Measurements from ENCODE around the gene HEPACAM2. TPM values are rescaled to one million over a fixed set of nuclear protein-coding genes. Genes with fewer than 3 reads are reported as not detected.

Gene HEPACAM2
- total RNA-seq, 1 donor from 2014 or later, result not detected

DNA sequence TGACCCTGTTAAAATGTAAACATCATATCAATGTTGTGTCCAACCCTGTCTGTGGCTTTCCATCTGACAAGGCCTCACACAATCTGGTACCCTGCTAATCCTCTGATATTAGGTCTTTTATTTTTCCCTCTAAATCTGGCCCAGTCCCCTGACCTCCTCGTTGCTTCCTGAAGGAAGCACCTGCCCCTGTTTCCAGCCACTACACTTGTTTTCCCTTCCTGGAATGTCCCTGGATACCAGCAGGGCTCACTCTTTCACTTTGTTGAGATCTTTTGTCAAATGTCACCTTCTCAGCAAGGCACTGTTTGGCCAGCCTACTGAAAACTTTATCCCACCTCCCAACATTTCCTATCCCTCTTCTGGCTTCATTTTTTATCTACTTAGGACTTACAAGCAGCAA is 80.2 kb downstream of the HEPACAM2 start:
- peaks cover 2% of the 10 kb centered on the region for H3K27me3 Mint-ChIP-seq (ENCODE audit: unreplicated experiment)
- no peak for DNase-seq
- H3K9me3 Mint-ChIP-seq (ENCODE audit: unreplicated experiment), result no peaks in the 10 kb centered on the region
- H3K27ac Mint-ChIP-seq (ENCODE audit: unreplicated experiment), result no peak overlapping the region
- H3K4me1 Mint-ChIP-seq (ENCODE audit: low read depth, unreplicated experiment), result no peaks in the 10 kb centered on the region
- H3K36me3 Mint-ChIP-seq (ENCODE audit: unreplicated experiment), result no peaks in the 10 kb centered on the region
- TF ChIP-seq, protein P1, sequence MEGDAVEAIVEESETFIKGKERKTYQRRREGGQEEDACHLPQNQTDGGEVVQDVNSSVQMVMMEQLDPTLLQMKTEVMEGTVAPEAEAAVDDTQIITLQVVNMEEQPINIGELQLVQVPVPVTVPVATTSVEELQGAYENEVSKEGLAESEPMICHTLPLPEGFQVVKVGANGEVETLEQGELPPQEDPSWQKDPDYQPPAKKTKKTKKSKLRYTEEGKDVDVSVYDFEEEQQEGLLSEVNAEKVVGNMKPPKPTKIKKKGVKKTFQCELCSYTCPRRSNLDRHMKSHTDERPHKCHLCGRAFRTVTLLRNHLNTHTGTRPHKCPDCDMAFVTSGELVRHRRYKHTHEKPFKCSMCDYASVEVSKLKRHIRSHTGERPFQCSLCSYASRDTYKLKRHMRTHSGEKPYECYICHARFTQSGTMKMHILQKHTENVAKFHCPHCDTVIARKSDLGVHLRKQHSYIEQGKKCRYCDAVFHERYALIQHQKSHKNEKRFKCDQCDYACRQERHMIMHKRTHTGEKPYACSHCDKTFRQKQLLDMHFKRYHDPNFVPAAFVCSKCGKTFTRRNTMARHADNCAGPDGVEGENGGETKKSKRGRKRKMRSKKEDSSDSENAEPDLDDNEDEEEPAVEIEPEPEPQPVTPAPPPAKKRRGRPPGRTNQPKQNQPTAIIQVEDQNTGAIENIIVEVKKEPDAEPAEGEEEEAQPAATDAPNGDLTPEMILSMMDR (IDR thresholded peaks at IDR 0.05; ENCODE audit: partially characterized antibody, unreplicated experiment), result no peak
- no peak overlapping the region for H3K4me3 Mint-ChIP-seq (ENCODE audit: unreplicated experiment)

DNA sequence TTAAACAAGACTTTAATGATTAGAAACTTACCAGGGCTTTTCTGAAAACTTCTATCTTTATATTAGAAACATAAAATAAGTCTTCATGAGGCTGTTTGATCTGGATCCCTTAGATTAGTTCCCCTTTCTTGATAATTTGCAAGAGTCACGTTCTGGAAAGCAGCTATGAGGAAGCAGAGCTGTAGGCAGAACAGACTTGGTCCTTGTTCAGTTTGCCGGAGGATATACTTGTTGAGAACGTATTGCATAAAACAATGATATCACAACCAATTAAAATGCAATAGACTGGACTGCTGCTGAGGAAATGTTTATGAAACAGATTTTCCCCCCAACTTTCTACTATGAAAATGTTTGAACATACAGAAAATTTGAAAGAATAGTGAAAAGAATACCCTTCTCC is 80.9 kb downstream of the HEPACAM2 start:
- Mint-ChIP-seq H3K4me3 (ENCODE audit: unreplicated experiment) (no peak overlapping the region), H3K4me1 (ENCODE audit: low read depth, unreplicated experiment) (no peaks in the 10 kb centered on the region), H3K27me3 (ENCODE audit: unreplicated experiment) (no peaks in the 10 kb centered on the region), H3K36me3 (ENCODE audit: unreplicated experiment) (no peaks in the 10 kb centered on the region), H3K9me3 (ENCODE audit: unreplicated experiment) (no peaks in the 10 kb centered on the region), H3K27ac (ENCODE audit: unreplicated experiment) (no peak overlapping the region)
- no peak for DNase-seq
- TF ChIP-seq, protein P1 (IDR thresholded peaks at IDR 0.05; ENCODE audit: partially characterized antibody, unreplicated experiment), result no peak

DNA sequence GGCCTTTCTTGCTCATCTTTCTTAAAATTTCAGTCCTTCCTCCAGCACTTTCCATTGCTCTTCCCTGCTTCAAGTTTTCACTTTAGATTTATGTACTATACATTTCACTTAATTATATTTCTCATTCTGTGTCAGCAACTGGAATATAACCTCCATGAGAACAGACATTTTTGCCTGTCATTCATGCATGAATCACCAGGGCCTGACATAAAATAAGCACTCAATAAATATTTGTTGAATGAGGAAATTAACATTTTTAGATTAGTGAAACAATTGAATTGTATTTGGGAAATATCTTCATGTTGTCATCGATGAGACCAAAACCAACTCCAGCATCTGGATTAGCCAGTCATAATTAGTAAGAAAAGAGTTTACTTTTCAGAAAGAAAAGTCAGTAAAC is 84.1 kb downstream of the HEPACAM2 start:
- Mint-ChIP-seq H3K27me3 (ENCODE audit: unreplicated experiment) (no peaks in the 10 kb centered on the region), H3K4me1 (ENCODE audit: low read depth, unreplicated experiment) (no peaks in the 10 kb centered on the region), H3K4me3 (ENCODE audit: unreplicated experiment) (no peak overlapping the region), H3K27ac (ENCODE audit: unreplicated experiment) (no peak overlapping the region), H3K9me3 (ENCODE audit: unreplicated experiment) (no peaks in the 10 kb centered on the region), H3K36me3 (ENCODE audit: unreplicated experiment) (no peaks in the 10 kb centered on the region)
- TF ChIP-seq, protein P1 (IDR thresholded peaks at IDR 0.05; ENCODE audit: partially characterized antibody, unreplicated experiment), result no peak
- DNase-seq, result no peak

DNA sequence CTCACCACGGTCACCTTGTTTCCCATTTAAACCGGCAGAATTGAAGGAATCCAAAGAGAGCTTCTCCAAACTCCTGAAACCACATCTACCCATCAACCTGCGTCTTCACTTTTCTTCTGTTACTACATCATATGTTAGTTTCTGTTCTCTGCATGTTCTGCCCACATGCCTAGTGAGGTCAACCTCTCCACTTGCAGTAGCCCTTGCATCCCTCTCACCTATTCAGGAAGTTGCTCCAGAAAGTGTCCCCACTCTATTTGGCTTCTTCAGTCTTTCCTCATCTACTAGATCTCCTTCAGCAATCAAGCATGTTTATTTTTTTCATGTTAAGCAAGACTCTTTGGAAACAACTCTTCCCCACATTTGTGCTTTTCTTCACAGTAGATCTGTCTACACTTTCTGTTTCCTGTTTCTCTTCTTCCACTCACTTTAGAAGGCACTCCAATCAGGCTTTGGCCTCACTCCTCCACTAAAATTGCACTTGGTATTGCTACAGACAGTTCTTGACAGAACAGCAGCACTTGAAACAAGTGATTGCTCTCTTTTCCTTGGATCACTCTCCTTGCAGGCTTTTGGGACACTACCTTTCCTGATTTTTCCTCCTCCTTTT is 85.6 kb downstream of the HEPACAM2 start:
- Mint-ChIP-seq H3K4me3 (ENCODE audit: unreplicated experiment) (no peak overlapping the region), H3K27me3 (ENCODE audit: unreplicated experiment) (no peaks in the 10 kb centered on the region), H3K4me1 (ENCODE audit: low read depth, unreplicated experiment) (no peaks in the 10 kb centered on the region), H3K9me3 (ENCODE audit: unreplicated experiment) (no peaks in the 10 kb centered on the region), H3K36me3 (ENCODE audit: unreplicated experiment) (no peaks in the 10 kb centered on the region), H3K27ac (ENCODE audit: unreplicated experiment) (no peak overlapping the region)
- TF ChIP-seq, protein P1 (IDR thresholded peaks at IDR 0.05; ENCODE audit: partially characterized antibody, unreplicated experiment), result no peak
- no peak for DNase-seq

DNA sequence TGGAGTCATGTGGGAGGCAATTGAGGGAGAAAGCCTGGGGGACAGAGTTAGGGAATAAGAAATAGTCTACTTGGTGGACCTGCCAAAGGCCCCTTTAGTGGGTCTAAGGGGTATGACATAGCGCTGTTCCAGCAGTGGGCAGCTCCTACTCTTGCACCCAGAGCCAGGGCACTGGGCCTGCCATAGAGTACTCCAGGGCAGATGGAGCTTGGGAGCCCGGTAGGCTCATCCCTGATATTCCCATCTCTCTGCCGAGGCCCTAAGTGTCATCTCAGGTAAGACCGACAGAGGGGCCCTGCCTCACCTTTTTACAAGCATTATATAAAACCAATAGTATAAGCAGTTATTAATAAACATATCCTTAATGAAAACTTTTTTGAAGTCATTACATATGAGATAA is 87.7 kb downstream of the HEPACAM2 start:
- Mint-ChIP-seq H3K4me1 (ENCODE audit: low read depth, unreplicated experiment) (no peaks in the 10 kb centered on the region), H3K9me3 (ENCODE audit: unreplicated experiment) (no peaks in the 10 kb centered on the region), H3K4me3 (ENCODE audit: unreplicated experiment) (no peak overlapping the region), H3K27me3 (ENCODE audit: unreplicated experiment) (no peaks in the 10 kb centered on the region), H3K36me3 (ENCODE audit: unreplicated experiment) (no peaks in the 10 kb centered on the region), H3K27ac (ENCODE audit: unreplicated experiment) (no peak overlapping the region)
- no peak for DNase-seq
- TF ChIP-seq, protein P1 (IDR thresholded peaks at IDR 0.05; ENCODE audit: partially characterized antibody, unreplicated experiment), result no peak

Other genes starting within 250 kb of the HEPACAM2 start
- not detected for gene SAMD9, start 108.5 kb downstream of the HEPACAM2 start, total RNA-seq (ENCODE audit: unreplicated experiment)
- not detected for gene SAMD9L, start 78.1 kb downstream of the HEPACAM2 start, total RNA-seq (ENCODE audit: unreplicated experiment)
- 31.7 TPM for gene VPS50, start 5.9 kb upstream of the HEPACAM2 start, total RNA-seq (ENCODE audit: unreplicated experiment)

Data from glutamatergic neuron (in vitro differentiated cells).